HAP-1 (cell line): ENCODE results near the gene CTNNA2.

Source experiments
- DNase-seq, 2 experiments: peaks; one replicate each; pipeline ENCODE4 v3.0.0-alpha.2; 2016 to 2020; ENCODE audit warnings: low spot score in 2 of 2
- H3K27me3 ChIP-seq: fragments of 250-450 bp; sonication (Bioruptor Pico); 2 replicates; pipeline ENCODE4 v1.5.1; 2020; ENCODE audit warnings: low read depth, mild to moderate bottlenecking, moderate library complexity
- H3K36me3 ChIP-seq: fragments of 250-450 bp; sonication (Bioruptor Pico); replicated peaks from 2 replicates; pipeline ENCODE4 v1.5.1; 2020; ENCODE audit warnings: mild to moderate bottlenecking
- H3K4me1 ChIP-seq: fragments of 250-450 bp; sonication (Bioruptor Pico); 2 replicates; pipeline ENCODE4 v1.5.1; 2020; ENCODE audit warnings: mild to moderate bottlenecking
- H3K4me3 ChIP-seq: fragments of 250-450 bp; sonication (Bioruptor Pico); 2 replicates; pipeline ENCODE4 v1.5.1; 2020; ENCODE audit warnings: mild to moderate bottlenecking, moderate library complexity
- H3K9me3 ChIP-seq: fragments of 250-450 bp; sonication (Bioruptor Pico); 2 replicates; pipeline ENCODE4 v1.5.1; 2020; ENCODE audit warnings: mild to moderate bottlenecking, moderate library complexity
- in situ Hi-C: fragments of 300-500 bp; cut with MboI; formaldehyde crosslinking; loops from 3 replicates; pipeline ENCODE4 v1.14.3; 2020; ENCODE audit warnings: low sequenced_read_pairs, inconsistent platforms, mixed read lengths

Gene CTNNA2

DNA sequence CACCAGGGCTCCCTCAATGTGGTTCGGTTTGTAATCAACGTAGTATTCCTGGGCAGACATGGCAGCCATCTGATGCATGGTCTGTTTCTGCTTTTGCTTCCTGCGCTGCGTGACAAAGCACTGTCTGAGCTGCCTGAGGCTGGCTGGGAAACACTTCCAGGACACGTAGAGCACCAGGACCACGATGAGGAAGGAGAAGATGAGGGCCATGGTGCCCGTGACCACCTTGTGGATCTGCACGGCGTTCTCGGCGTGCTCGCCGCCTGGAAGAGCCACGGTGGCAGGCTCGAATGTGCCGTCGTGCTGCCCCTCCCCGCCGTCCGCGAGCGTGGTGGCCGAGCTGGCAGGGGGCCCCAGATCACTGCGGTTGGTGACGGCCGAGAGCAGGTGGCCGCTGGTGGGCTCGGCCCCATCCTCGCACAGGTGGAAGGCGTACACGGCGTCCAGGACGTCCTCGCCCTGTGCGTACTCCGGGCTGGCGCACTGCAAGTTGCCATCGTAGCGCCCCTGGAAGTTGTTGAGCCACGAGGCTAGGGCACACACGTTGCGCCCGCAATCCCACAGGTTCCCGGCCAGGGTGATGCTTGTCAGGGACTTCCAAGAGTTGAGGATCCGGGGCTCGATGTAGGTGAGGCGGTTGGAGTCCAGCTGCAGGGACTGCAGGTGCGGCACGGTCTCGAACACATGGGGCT is 789.6 kb downstream of the CTNNA2 start:
- Histone ChIP-seq H3K36me3 (no peaks in the 10 kb centered on the region), H3K27me3 (peaks cover 15% of the 10 kb centered on the region), H3K9me3 (no peaks in the 10 kb centered on the region), H3K4me3 (no peak overlapping the region), H3K4me1 (no peaks in the 10 kb centered on the region)
- in situ Hi-C loops = no loop called here
- no peak for DNase-seq

DNA sequence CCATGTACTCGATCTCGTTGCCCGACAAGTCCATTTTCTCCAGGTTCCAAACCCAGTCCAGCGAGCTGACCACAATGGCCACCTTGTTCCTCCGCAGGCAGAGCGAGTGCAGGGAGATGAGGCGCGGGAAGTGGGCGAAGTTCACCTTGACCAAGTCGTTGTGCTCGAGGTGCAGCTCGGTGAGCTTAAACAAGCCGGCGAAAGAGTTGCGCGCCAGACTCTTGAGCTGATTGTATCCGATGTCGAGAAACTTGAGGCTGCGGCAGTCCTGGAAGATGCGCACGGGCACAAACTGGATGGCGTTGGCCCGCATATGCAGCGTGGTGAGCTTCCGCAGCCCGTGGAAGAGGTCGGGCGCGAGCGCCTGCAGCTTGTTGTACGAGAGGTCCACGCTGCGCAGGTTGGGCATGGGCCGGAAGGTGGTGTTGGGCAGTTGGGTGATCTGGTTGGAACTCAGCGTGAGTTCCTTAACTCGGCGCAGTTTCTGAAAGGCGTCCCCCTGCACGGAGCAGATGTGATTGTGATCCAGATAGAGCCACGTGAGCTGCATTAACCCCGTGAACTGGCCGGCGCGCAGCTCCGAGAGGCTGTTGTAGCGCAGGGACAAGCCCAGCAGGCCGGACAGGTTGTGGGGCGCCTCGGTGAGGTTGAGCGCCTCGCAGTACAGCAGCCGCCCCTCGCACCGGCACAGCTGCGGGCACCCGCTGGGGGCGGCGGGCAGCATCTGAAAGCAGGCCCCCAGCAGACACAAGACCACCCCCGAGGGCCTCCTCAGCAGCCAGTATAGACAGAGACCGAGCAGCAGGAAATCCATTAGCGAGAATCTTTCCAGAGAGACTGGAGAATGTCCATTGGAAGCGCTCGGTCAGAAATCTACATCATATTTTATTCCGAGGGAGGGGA is 790.4 kb downstream of the CTNNA2 start:
- H3K36me3 ChIP-seq = no peaks in the 10 kb centered on the region
- H3K27me3 ChIP-seq = peaks cover 15% of the 10 kb centered on the region
- no peaks in the 10 kb centered on the region for H3K9me3 ChIP-seq
- no peak for DNase-seq
- in situ Hi-C loops = no loop called here
- no peaks in the 10 kb centered on the region for H3K4me1 ChIP-seq
- no peak overlapping the region for H3K4me3 ChIP-seq

DNA sequence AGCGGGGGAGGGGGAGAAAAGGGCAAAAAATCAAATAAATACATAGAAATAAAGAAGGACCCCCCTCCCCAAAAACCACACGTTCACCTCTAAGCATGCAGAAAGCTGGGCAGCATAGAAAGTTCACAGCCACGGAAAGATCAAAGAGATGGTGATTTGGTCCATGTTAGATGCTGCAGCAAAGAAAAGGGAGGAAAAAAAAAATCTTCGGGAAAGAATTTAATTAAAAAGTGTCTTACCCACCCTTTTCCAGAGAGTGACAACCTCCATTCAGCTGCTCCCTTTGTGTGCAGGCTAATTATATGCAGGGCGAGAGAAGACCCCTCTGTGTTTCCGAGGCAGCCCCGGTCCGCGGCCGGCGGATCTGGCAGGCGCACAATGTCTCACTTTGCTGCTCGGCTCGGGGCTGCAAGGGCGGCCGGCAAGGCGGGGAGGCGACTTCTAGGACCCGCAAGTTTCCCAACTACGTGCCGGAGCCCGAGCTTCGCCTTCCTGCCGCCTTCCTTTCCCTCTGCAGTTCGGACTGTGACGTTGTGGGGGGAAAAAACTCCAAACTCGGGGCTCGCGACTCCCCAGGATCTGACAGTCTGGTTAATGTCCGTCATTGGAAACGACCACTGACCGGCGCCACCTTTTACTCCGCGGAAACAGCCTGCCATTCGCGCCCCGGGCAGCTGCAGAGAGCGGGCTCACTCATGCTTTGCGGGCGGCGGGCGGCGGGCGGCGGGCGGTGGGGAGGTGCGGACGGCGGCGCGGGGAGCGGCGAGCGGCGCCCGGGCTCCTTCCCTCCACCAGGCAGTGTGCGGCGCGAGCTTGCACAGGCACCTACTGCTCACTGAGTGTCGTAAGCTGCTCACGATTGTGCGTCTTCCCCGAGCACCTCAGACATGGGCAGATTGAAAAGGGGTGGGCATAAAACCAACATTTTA is 791.3 kb downstream of the CTNNA2 start, which contains the start of gene LRRTM1:
LRRTM1 (minus strand) TSS at position 844 of the 929 bp plus-strand sequence. CDS start 933 bp downstream, outside the sequence.
- no peaks in the 10 kb centered on the region for H3K9me3 ChIP-seq
- in situ Hi-C loops = no loop called here
- peak within 1 kb of the TSS; percentile 31 for H3K4me3 ChIP-seq
- H3K36me3 ChIP-seq = no peaks in the 10 kb centered on the region
- DNase-seq = peak in 1 of 2 experiments; percentile 48
- peaks cover 15% of the 10 kb centered on the region for H3K27me3 ChIP-seq
- no peaks in the 10 kb centered on the region for H3K4me1 ChIP-seq

DNA sequence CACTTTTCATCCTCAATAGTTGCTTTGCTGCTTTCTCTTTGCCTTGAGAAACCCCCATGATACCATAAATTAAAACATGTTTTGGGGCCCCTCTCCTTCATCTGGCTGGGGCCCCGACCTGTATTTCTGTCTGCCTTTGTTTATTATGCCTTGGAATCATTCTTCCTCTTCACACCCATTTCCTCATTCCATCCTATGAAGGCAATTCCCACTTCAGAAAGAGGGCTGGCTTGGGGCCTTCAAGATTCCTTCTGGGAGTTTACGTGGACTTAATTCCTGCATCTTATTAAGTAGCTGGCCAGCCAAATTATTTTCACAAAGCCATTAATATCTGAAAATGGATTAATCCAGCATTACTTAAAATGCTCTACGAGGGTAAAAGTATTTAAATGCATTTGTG is 798.5 kb downstream of the CTNNA2 start:
- no peak for DNase-seq
- Histone ChIP-seq H3K4me3 (no peak overlapping the region), H3K36me3 (no peaks in the 10 kb centered on the region), H3K27me3 (no peaks in the 10 kb centered on the region), H3K4me1 (no peaks in the 10 kb centered on the region), H3K9me3 (no peaks in the 10 kb centered on the region)
- in situ Hi-C loops = no loop called here

DNA sequence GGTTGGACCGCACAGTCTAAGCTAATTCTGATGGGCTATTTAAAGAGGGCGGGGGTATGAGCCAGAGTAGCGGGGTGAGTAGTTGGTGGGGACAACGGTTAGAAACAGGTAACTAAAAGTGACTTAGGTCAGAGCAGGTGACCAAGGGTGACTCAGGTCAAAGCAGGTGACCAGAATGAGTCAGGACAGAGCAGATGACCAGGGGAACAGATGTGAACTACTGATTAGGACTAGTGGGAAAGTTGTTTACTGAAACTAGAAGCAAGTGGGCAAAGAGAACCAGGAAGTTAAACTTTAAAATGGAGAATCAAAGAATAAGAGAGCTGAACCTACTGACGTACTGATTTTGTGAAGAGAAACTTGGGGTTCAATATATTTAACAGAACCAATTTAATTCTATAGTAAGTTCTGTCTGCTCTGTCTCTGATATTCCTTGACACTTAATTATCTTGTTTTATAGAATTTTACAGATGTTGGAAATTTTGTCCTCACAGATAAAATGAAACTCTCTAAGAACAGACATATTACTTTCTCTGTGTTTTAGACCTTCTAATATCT is 799.5 kb downstream of the CTNNA2 start:
- no peaks in the 10 kb centered on the region for H3K27me3 ChIP-seq
- H3K9me3 ChIP-seq = no peaks in the 10 kb centered on the region
- no peaks in the 10 kb centered on the region for H3K36me3 ChIP-seq
- H3K4me3 ChIP-seq = no peak overlapping the region
- no peak for DNase-seq
- in situ Hi-C loops = no loop called here
- H3K4me1 ChIP-seq = no peaks in the 10 kb centered on the region

DNA sequence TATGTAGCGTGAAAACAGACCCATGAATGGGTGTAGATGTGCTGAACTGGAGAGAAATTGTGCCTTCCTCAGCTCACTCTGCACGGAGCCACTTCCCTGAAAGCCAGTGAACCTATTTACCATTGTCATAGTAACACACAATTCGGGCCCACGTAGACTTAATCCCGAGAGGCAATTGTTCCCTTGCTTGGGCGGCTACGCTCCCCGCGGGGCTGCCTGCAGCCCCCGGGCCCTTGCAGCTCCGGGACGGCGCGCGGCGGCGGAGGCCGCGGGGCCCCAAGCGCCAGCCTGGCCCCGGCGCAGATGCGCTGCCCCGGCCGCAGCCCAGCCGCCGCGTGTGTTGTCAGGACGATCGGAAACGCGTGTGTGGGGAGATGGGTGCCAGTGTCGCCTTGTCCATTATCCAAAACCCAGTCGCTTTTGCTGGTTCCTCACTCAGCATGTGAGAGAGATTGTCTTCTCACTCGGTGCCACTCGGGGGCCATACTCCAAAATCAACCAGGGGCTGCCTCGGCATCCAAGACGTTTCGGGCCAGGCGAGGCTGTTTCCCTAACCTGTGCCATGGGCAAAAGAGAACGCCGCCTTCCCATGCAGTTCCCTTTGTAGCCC is 809.6 kb downstream of the CTNNA2 start:
- in situ Hi-C loops = no loop called here
- Histone ChIP-seq H3K4me1 (no peaks in the 10 kb centered on the region), H3K27me3 (no peaks in the 10 kb centered on the region), H3K36me3 (no peaks in the 10 kb centered on the region), H3K4me3 (no peak overlapping the region), H3K9me3 (no peaks in the 10 kb centered on the region)
- DNase-seq = no peak

DNA sequence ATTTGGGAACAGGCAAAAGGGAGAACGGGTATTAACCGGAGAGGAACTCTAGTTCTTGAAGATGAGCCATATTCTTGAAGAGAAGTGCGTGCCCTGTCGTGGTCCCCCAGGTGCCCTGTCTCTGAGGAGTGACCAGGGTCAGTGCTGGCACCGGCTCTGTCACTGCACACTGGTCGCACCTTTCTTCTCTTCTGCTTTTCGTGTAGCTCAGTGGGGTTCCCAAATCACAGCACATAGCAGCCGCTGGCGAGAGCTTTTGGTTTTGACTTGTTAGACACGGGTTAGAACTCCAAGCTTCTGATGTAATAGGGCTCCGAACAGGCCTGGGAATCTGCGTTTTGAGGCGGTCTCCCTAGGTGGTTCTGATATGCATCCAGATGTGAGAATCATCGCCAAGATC is 810.1 kb downstream of the CTNNA2 start:
- no peak overlapping the region for H3K4me3 ChIP-seq
- DNase-seq = no peak

DNA sequence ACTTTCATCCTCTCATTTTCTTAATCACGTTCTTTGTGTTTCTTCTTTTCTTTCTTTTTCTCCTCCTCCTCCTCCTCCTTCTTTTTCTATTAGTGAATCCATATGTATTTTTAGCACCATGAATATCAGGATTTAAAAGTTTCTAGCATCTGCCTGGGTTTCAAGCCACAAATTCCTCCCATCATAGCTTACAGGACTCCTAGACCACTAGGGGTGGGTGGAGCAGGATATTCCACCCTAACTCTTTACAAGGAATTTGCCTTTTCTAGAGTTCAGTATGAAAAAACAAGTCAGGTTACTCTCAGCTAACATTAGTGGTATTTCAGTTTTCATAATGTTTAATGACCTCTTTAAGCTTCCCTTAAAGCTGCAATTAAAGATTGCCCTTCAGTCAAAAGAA is 810.8 kb downstream of the CTNNA2 start:
- Histone ChIP-seq H3K27me3 (no peaks in the 10 kb centered on the region), H3K4me3 (no peak overlapping the region), H3K4me1 (no peaks in the 10 kb centered on the region), H3K9me3 (no peaks in the 10 kb centered on the region), H3K36me3 (no peaks in the 10 kb centered on the region)
- DNase-seq = no peak
- in situ Hi-C loops = no loop called here

More for the DNA sequence above, 810.1 kb downstream of the CTNNA2 start:
- Histone ChIP-seq H3K4me1 (no peaks in the 10 kb centered on the region), H3K36me3 (no peaks in the 10 kb centered on the region), H3K27me3 (no peaks in the 10 kb centered on the region), H3K9me3 (no peaks in the 10 kb centered on the region)
- in situ Hi-C loops = no loop called here

DNA sequence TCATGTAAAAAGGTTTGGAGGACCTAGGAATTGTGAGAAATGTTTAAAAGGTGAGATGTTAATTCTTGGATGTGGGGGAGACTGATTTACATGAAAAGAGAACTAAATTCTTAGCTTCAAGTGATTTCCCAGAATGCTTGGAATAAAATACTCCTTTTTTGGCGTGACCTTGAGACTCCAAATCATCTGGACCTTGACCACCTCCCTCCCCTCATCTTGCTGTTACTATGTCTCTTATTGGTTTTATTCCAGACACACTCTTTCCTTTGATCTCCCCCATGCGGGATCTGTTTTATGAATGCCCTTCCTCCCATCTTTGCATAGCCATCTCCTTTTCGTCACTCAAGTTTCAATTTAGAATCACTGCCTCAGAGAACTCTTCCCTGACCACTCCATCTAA is 811.7 kb downstream of the CTNNA2 start:
- no peaks in the 10 kb centered on the region for H3K4me1 ChIP-seq
- H3K4me3 ChIP-seq = no peak overlapping the region
- no peak for DNase-seq
- in situ Hi-C loops = no loop called here
- H3K9me3 ChIP-seq = no peaks in the 10 kb centered on the region
- H3K36me3 ChIP-seq = no peaks in the 10 kb centered on the region
- H3K27me3 ChIP-seq = no peaks in the 10 kb centered on the region

DNA sequence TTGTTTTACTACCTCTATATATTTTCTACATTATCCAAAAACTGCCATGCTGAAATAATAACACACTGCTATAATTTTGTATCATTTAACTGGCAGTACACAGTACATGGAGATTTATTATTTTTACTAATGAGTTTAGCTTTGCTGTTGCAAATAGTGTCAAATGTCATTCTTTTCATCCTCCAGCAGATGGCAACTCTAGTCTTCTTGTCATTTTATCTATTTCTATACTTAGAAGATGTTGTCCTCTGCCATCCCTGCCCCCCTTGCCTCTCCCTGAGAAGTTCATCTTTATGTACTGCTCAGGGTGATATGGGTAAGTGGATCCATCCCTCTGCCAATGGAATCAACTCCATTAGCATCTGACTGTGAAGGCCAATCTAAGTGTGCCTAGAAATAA is 813.4 kb downstream of the CTNNA2 start:
- no peak overlapping the region for H3K4me3 ChIP-seq
- H3K4me1 ChIP-seq = no peaks in the 10 kb centered on the region
- H3K27me3 ChIP-seq = no peaks in the 10 kb centered on the region
- DNase-seq = peak in 1 of 2 experiments; percentile 22
- no peaks in the 10 kb centered on the region for H3K9me3 ChIP-seq
- in situ Hi-C loops = no loop called here
- H3K36me3 ChIP-seq = no peaks in the 10 kb centered on the region

DNA sequence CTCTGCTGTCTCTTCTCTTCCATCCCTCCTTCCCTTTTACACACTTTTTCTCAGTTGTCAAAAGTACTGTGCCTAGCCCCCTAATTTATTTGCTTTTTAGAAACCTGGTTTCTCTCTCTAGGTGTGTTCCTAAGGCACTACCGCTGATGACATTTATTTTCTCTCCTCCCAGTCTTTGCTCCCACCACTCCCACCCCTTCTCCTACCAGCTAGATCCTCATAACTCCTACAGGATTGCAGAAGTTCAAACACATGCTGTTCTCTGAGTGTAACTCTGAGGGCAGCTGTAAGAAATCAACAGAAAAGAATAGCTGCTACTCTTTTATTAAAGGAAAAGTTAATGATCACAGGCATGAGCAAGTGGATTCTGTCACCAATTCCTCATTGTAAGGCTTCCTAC is 814.0 kb downstream of the CTNNA2 start:
- in situ Hi-C loops = no loop called here
- H3K27me3 ChIP-seq = no peaks in the 10 kb centered on the region
- no peak for DNase-seq
- no peaks in the 10 kb centered on the region for H3K9me3 ChIP-seq
- no peaks in the 10 kb centered on the region for H3K4me1 ChIP-seq
- no peaks in the 10 kb centered on the region for H3K36me3 ChIP-seq
- H3K4me3 ChIP-seq = no peak overlapping the region

DNA sequence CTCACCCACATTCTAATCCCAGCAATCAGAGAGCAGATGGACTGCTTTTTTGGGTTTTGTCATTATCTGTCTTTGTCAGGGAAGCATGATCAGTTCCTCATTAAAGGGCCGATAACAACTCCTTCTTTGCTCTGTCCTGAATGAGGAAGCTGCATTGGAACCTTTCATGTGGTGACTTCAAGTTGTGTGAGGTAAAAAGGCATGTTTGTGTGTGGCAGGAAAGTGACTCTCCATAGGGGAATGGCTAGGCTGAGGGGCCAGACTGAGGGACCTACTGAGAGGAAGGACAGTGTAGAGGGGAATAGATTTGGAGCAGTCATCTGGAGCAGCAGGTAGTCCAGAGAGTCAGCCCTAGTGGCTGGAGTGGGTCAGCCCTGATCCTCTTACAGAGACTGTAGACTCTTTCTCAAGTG is 815.3 kb downstream of the CTNNA2 start:
- in situ Hi-C loops = no loop called here
- H3K9me3 ChIP-seq = no peaks in the 10 kb centered on the region
- no peaks in the 10 kb centered on the region for H3K27me3 ChIP-seq
- no peak for DNase-seq
- H3K36me3 ChIP-seq = no peaks in the 10 kb centered on the region
- no peak overlapping the region for H3K4me3 ChIP-seq
- no peaks in the 10 kb centered on the region for H3K4me1 ChIP-seq

DNA sequence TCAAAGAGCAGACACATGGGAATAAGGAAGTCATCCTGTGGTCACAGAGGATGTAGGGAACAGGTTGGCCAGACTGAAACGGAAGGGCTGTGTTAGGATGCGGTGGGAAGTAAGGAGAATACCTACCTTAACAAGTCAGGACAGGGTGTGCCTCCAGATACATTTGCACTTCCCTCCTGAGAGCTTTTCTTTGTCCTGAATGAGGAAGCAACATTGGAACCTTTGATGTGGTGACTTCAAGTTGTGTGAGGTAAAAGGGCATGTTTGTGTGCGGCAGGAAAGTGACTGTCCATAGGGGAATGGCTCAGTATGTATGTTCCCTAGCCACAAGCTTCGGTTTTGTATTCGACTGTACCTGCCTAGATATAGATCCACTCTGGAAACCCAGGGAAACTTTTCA is 816.6 kb downstream of the CTNNA2 start:
- Histone ChIP-seq H3K4me1 (no peaks in the 10 kb centered on the region), H3K36me3 (no peaks in the 10 kb centered on the region), H3K27me3 (no peaks in the 10 kb centered on the region), H3K9me3 (no peaks in the 10 kb centered on the region), H3K4me3 (no peak overlapping the region)
- in situ Hi-C loops = no loop called here
- DNase-seq = no peak
